ENCODE data around the gene FOXP4.

The FOXP4 gene

GRCh38 chr6:41571021-41571780 is 25.0 kb downstream of the FOXP4 start:
- Histone ChIP-seq H3K36me3 (ENCODE audit: control insufficient read depth, insufficient read depth, low read length) (no peaks in the 10 kb centered on the region), H3K9ac (no peak overlapping the region), H3K4me3 (ENCODE audit: low read depth, low read length) (no peak overlapping the region), H3K4me2 (ENCODE audit: low read length) (no peak overlapping the region), H2AFZ (no peak overlapping the region), H3K4me1 (peaks cover 2% of the 10 kb centered on the region), H3K27ac (no peak overlapping the region), H3K9me3 (ENCODE audit: control insufficient read depth, low read length) (no peaks in the 10 kb centered on the region), H3K79me2 (peaks cover 2% of the 10 kb centered on the region), H3K27me3 (ENCODE audit: control insufficient read depth, insufficient read depth, low read length) (no peaks in the 10 kb centered on the region)
- TF ChIP-seq CTCF (IDR thresholded peaks at IDR 0.05) = no peak

- H2AFZ ChIP-seq = no peak overlapping the region
- no peaks in the 10 kb centered on the region for H3K9me3 ChIP-seq (ENCODE audit: control insufficient read depth, low read length)
- H3K79me2 ChIP-seq = peaks cover 2% of the 10 kb centered on the region
- no peak overlapping the region for H3K27ac ChIP-seq
- H3K9ac ChIP-seq = no peak overlapping the region
- H3K27me3 ChIP-seq (ENCODE audit: control insufficient read depth, insufficient read depth, low read length) = no peaks in the 10 kb centered on the region
- TF ChIP-seq CTCF (IDR thresholded peaks at IDR 0.05) = no peak
- H3K4me1 ChIP-seq = peaks cover 2% of the 10 kb centered on the region
- H3K4me2 ChIP-seq (ENCODE audit: low read length) = no peak overlapping the region
- no peaks in the 10 kb centered on the region for H3K36me3 ChIP-seq (ENCODE audit: control insufficient read depth, insufficient read depth, low read length)
- H3K4me3 ChIP-seq (ENCODE audit: low read depth, low read length) = no peak overlapping the region
These were observed 26.4 kb downstream of the FOXP4 start for GRCh38 chr6:41572613-41573012.

DNA sequence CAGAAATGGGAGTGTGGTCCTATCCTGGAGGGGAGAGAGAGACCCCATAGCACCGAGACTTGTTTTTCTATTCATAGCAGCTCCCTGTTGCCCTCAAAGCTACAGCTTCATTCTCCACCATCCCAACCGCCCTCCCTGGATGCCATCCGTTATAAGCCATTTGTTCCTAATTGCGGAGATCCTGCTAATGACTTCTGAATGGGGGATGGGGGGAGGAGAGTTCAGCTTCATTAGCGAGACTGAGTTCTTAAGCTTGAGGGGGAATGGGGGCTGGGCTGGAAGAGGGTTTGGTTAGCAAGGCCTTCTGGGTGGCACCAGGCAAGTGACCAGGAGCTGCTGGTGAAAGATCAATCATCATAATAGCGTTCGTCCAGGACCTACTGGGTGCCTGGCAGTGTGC is 27.1 kb downstream of the FOXP4 start:
- Histone ChIP-seq H3K4me1 (peaks cover 2% of the 10 kb centered on the region), H3K4me2 (ENCODE audit: low read length) (no peak overlapping the region), H3K27ac (no peak overlapping the region), H2AFZ (no peak overlapping the region), H3K9me3 (ENCODE audit: control insufficient read depth, low read length) (no peaks in the 10 kb centered on the region), H3K79me2 (peaks cover 2% of the 10 kb centered on the region), H3K27me3 (ENCODE audit: control insufficient read depth, insufficient read depth, low read length) (no peaks in the 10 kb centered on the region), H3K9ac (no peak overlapping the region), H3K4me3 (ENCODE audit: low read depth, low read length) (no peak overlapping the region), H3K36me3 (ENCODE audit: control insufficient read depth, insufficient read depth, low read length) (no peaks in the 10 kb centered on the region)
- no peak for TF ChIP-seq CTCF (IDR thresholded peaks at IDR 0.05)

GRCh38 chr6:41573985-41574384 is 27.8 kb downstream of the FOXP4 start:
- Histone ChIP-seq H3K4me3 (ENCODE audit: low read depth, low read length) (no peak overlapping the region), H3K4me1 (peaks cover 2% of the 10 kb centered on the region), H3K79me2 (peaks cover 2% of the 10 kb centered on the region), H3K9ac (no peak overlapping the region), H3K27ac (no peak overlapping the region), H2AFZ (no peak overlapping the region), H3K4me2 (ENCODE audit: low read length) (no peak overlapping the region), H3K36me3 (ENCODE audit: control insufficient read depth, insufficient read depth, low read length) (no peaks in the 10 kb centered on the region), H3K27me3 (ENCODE audit: control insufficient read depth, insufficient read depth, low read length) (no peaks in the 10 kb centered on the region), H3K9me3 (ENCODE audit: control insufficient read depth, low read length) (no peaks in the 10 kb centered on the region)
- no peak for TF ChIP-seq CTCF (IDR thresholded peaks at IDR 0.05)

GRCh38 chr6:41575598-41575997 is 29.4 kb downstream of the FOXP4 start:
- Histone ChIP-seq H2AFZ (no peak overlapping the region), H3K4me1 (peaks cover 2% of the 10 kb centered on the region), H3K27me3 (ENCODE audit: control insufficient read depth, insufficient read depth, low read length) (no peaks in the 10 kb centered on the region), H3K9ac (no peak overlapping the region), H3K36me3 (ENCODE audit: control insufficient read depth, insufficient read depth, low read length) (no peaks in the 10 kb centered on the region), H3K79me2 (peaks cover 2% of the 10 kb centered on the region), H3K27ac (no peak overlapping the region), H3K4me2 (ENCODE audit: low read length) (no peak overlapping the region), H3K4me3 (ENCODE audit: low read depth, low read length) (no peak overlapping the region), H3K9me3 (ENCODE audit: control insufficient read depth, low read length) (no peaks in the 10 kb centered on the region)
- TF ChIP-seq CTCF (IDR thresholded peaks at IDR 0.05) = no peak

Measured in parathyroid adenoma (tissue), 2 donors.